ENCODE measurements around the gene GAL3ST3. TPM values are rescaled to one million over a fixed set of nuclear protein-coding genes. Genes with fewer than 3 reads are reported as not detected.

GAL3ST3 gene
- total RNA-seq, 1 experiment from 2014 or later, result 1.8 TPM

- BruUV-seq (replicated peaks), result no TSS peak
- TF ChIP-seq EZH2 (IDR thresholded peaks at IDR 0.05; ENCODE audit: borderline replicate concordance, low read depth, low read length, poor library complexity, severe bottlenecking) (no peak), CTCF (conservative IDR thresholded peaks at IDR 0.05; ENCODE audit: low read depth, low read length) (no peak)
- H3K9me3 ChIP-seq (ENCODE audit: low read depth, low read length, poor library complexity, severe bottlenecking), result no peaks in the 10 kb centered on the region
- CTCF ChIA-PET, result no interaction called here
- H3K4me1 ChIP-seq (ENCODE audit: insufficient read depth, low read length, poor library complexity, severe bottlenecking), result peaks cover 12% of the 10 kb centered on the region
- no peak overlapping the region for H3K4me3 ChIP-seq (ENCODE audit: low read depth, low read length, poor library complexity, severe bottlenecking)
- intact Hi-C loops (cut with micrococcal nuclease; ENCODE audit: unreplicated experiment), result no loop called here
- H3K27me3 ChIP-seq (replicated peaks; ENCODE audit: insufficient read depth, low read depth, low read length, poor library complexity), result no peaks in the 10 kb centered on the region
- DNase-seq (ENCODE audit: low spot score), result no peak
- no peaks in the 10 kb centered on the region for H3K36me3 ChIP-seq (ENCODE audit: insufficient read depth, low read length, poor library complexity, severe bottlenecking)
- H3K27ac ChIP-seq (ENCODE audit: low read depth, low read length, poor library complexity, severe bottlenecking), result no peak overlapping the region
- POLR2A ChIA-PET (ENCODE audit: low non-redundant PET), result no interaction called here
Observed at GRCh38 chr11:66089067-66089466, 40.1 kb upstream of the GAL3ST3 start.

GRCh38 chr11:66087148-66087908 is 38.4 kb upstream of the GAL3ST3 start:
- no peak for DNase-seq (ENCODE audit: low spot score)
- Histone ChIP-seq H3K36me3 (ENCODE audit: insufficient read depth, low read length, poor library complexity, severe bottlenecking) (no peaks in the 10 kb centered on the region), H3K9me3 (ENCODE audit: low read depth, low read length, poor library complexity, severe bottlenecking) (no peaks in the 10 kb centered on the region), H3K27me3 (replicated peaks; ENCODE audit: insufficient read depth, low read depth, low read length, poor library complexity) (no peaks in the 10 kb centered on the region), H3K27ac (ENCODE audit: low read depth, low read length, poor library complexity, severe bottlenecking) (no peak overlapping the region), H3K4me3 (ENCODE audit: low read depth, low read length, poor library complexity, severe bottlenecking) (no peak overlapping the region), H3K4me1 (ENCODE audit: insufficient read depth, low read length, poor library complexity, severe bottlenecking) (peaks cover 27% of the 10 kb centered on the region)
- intact Hi-C loops (cut with micrococcal nuclease; ENCODE audit: unreplicated experiment), result no loop called here
- ChIA-PET CTCF (interaction anchor here (0.7 kb wide), 1 partner anchor 65 kb away, joined by 5 read pairs; no protein-coding TSS in a partner anchor), POLR2A (ENCODE audit: low non-redundant PET) (no interaction called here)
- no TSS peak for BruUV-seq (replicated peaks)
- no peak for TF ChIP-seq CTCF (conservative IDR thresholded peaks at IDR 0.05; ENCODE audit: low read depth, low read length)
- TF ChIP-seq EZH2 (IDR thresholded peaks at IDR 0.05; ENCODE audit: borderline replicate concordance, low read depth, low read length, poor library complexity, severe bottlenecking), result no peak

- H3K27ac ChIP-seq (ENCODE audit: low read depth, low read length, poor library complexity, severe bottlenecking), result no peak overlapping the region
- BruUV-seq (replicated peaks), result no TSS peak
- no peak overlapping the region for H3K4me3 ChIP-seq (ENCODE audit: low read depth, low read length, poor library complexity, severe bottlenecking)
- ChIA-PET POLR2A (ENCODE audit: low non-redundant PET) (no interaction called here), CTCF (no interaction called here)
- no peaks in the 10 kb centered on the region for H3K9me3 ChIP-seq (ENCODE audit: low read depth, low read length, poor library complexity, severe bottlenecking)
- TF ChIP-seq EZH2 (IDR thresholded peaks at IDR 0.05; ENCODE audit: borderline replicate concordance, low read depth, low read length, poor library complexity, severe bottlenecking), result no peak
- no peaks in the 10 kb centered on the region for H3K36me3 ChIP-seq (ENCODE audit: insufficient read depth, low read length, poor library complexity, severe bottlenecking)
- intact Hi-C loops (cut with micrococcal nuclease; ENCODE audit: unreplicated experiment), result no loop called here
- DNase-seq (ENCODE audit: low spot score), result no peak
- H3K27me3 ChIP-seq (replicated peaks; ENCODE audit: insufficient read depth, low read depth, low read length, poor library complexity), result no peaks in the 10 kb centered on the region
- peaks cover 45% of the 10 kb centered on the region for H3K4me1 ChIP-seq (ENCODE audit: insufficient read depth, low read length, poor library complexity, severe bottlenecking)
Observed at GRCh38 chr11:66084821-66085475, 36.0 kb upstream of the GAL3ST3 start.
